Stimulated activated CD4-positive, alpha-beta T cell treated with anti-CD3 and anti-CD28 coated beads, Interleukin-2, amount 100 ng/mL, for 48 hours (primary cell): Measurements from ENCODE around the gene LY6G6C.
A peak's percentile ranks its signal among the peaks of the same experiment; 100 is the strongest.

Experiments used
- DNase-seq, 2 donors: peaks; one replicate each; pipeline ENCODE4 v3.0.0-alpha.2; 2020

The LY6G6C gene

DNA sequence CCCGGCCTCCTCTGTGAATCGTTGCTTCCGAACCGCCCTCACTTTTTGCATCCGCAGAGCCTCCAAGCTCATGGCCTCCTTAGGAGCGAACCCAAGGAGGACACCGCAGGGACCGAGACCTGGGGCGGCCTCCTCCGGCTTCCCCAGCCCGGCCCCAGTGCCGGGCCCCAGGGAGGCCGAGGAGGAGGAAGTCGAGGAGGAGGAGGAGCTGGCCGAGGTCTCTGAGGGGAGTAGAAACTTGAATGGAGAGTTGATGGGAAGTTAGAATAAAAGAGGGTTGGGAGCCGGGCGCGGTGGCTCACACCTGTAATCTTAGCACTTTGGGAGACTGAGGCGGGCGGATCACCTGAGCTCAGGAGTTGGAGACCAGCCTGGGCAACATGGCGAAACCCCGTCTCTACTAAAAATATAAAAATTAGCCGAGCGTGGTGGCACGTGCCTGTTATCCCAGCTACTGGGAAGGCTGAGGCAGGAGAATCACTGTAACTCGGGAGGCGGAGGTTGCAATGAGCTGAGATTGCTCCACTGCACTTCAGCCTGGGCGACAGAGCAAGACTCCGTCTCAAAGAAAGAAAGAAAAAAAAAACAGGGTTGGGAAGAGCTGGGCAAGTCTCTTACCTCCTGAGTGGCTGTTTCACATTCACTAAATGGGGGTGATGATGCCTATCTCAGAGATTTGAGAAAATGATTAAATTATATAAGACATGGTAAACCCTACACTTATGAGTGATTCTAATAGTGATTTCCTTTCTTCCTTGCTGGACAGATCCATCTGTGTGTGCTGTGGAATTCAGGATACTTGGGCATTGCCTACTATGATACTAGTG lies 19.1 kb upstream of the LY6G6C start:
- DNase-seq = no peak

DNA sequence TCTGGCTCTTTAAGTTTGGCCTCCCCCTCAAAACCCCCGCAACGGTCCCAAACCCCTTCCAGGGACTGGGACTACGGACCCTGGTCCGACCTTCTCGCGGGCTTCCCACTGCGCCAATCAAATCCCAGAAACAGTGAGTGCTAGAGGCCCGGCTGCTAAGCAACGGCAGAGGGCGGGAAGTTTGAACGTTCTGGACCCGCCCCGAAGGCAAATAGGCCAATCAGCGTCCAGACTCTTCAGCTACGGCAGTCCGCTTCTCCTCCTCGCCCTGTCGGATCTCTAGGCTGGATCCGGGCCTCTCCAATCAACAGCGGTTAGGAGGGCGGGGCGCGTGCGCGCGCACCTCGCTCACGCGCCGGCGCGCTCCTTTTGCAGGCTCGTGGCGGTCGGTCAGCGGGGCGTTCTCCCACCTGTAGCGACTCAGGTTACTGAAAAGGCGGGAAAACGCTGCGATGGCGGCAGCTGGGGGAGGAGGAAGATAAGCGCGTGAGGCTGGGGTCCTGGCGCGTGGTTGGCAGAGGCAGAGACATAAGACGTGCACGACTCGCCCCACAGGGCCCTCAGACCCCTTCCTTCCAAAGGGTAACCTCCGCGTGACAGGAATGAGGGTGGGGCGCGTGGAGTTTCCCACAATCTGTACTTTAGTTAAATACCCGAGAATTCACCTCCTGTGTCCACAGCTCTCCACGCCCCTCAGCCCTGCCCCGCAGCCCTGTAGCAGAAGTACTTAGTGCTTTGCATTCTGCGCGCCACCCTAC lies 18.3 kb upstream of the LY6G6C start, which contains the start of gene MSH5:
TSS of gene MSH5 (plus strand) at position 367 of the 758 bp plus-strand sequence. CDS start 462 bp downstream, outside the sequence.
- peak; percentile 94 for DNase-seq

DNA sequence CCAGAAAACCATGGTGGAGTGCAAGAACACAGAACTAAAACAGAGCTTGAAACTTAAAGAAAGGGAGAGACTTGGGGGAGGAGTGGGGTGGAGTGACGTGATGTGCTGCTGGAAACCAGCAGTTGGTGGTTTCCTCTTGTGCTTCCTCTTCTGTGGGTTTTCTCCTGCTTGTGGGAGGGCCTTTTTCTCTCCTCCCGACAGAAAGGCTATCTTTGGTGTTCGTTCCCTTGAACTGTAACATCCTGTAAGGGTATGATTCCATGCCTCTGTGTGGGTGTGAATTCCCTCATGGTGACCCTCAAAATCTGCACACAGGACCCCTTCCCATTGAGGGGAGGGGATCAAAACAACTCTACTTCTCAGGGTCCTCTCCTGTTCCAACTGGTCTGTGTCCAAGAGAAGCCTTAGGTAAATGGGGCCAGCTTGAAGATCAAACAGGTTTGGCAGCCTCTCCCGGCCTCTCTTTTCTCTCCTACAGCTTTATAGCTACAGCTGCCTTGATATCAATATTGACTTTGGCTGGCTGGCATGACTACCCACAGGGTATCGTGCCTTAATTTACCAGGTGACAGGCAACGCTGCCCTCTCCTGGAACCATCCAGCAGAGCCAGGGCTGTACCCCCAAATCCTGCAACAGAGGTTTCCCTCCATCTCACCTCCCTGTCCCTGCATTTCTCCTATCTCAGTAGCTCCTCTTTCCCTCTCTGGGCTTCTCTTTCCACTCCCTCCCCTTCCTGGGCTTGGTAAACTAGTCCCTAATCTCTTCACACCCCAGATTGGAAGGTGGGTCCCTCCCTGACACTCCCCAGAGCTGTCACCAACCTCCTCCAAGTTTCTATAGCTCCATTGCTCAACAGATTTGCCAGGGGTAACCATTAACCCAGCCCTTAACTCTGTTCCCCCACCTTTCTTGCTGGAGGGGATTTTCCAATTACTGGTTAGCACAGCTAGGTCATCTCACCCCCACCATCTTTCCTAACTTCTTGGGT lies 16.7 kb upstream of the LY6G6C start:
- no peak for DNase-seq

- no peak for DNase-seq
Measured at GRCh38 chr6:31737315-31737990, 15.9 kb upstream of the LY6G6C start.

GRCh38 chr6:31736768-31737314 lies 15.3 kb upstream of the LY6G6C start:
- DNase-seq = no peak

DNA sequence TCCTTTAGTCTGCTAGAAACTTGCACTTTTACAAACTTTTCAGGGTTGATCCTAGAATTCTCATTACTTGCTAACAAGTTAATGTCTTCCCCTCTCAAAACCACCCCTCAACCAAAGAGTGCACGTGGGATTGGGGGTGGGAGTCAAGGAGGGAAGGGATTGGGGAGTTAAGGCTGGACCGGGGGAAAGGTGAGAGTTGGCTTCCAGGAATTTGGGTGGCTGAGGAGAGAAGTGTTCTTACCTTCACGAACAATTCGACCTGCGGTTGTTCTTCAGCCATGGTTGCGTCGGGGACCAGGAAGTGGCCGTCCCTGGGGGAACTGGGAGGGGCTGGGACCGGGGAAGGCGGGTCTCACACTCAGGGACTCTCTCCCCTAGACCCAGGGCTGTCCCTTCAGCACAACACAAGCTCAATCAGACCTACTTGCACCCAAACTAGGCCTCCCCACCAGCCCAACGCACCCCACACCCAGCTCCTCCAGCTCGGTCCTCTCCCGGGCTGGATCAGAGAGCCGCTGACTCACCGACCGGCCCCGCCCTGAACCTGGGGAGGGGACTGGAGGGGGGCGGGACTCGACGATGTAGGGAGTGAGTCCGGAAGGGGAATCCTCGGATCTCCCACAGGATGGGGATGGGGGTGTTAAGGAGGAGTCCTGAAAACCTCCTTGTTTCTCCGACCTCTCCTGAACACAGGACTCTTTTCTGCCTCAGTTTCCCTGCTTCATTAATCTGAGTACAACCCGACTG lies 14.6 kb upstream of the LY6G6C start, which contains the start of gene CLIC1:
TSS of gene CLIC1 (minus strand) at position 510 of the 747 bp plus-strand sequence. CDS start at position 280, 230 bp downstream.
- peak; percentile 76 to 77 for DNase-seq

DNA sequence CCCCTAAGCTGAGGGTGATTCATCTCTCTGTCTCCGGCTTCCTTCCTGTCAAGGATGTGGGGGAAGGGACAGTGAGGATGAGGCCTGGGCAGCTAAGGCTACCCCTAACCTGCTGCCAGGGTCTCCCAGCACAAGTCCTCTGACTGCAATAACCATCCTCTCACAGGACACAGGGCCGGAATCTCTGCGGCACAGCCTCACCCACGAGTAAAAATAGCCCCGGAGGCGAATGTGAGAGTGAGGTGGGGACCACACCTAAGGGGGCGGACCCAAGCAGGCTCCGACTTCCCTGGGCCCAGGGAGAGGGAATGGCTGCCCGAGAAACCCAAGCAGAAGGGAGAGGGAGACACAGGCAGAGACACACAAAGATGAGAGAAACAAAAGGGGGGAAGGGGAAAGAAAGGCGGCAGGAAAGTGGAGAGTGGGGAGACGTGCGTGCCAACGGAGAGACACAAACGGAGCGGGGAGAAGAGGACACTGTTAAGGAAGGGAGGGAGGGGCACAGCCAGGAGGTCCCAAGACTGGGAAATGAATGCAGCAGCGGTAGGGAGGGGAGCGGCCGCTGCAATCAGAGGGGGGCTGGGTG lies 13.4 kb upstream of the LY6G6C start:
- peak in 1 of 2 donors; percentile 34 for DNase-seq

DNA sequence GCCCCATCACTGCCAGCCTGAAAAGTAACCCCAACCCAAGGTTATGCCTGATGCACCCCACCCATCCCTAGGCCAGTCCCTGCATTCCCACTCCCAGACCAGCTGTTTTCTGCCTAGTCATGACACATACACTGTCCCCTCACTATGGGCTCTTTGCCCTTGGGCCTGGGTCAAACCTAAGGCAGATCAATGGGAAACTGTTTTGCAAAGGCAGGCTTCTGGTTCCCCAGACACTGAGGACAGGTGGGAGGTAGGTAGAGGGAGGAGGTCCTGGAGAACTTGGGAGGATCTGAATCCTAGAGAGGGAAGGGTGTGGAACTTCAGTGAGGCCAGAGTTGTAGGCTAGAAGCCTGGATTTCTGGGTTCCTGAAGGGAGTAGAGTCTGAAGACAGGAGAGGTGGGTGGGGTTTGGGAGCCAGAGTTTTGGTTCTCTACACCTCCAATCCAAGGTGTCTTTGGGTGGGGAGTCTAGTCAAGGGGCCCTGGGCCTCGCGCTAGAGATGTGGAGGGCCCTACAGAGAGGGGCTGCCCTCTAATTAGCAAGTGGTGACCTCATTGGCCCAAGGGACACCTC lies 12.8 kb upstream of the LY6G6C start:
- no peak for DNase-seq

GRCh38 chr6:31733734-31734133 lies 12.2 kb upstream of the LY6G6C start:
- no peak for DNase-seq

GRCh38 chr6:31732029-31732428 lies 10.5 kb upstream of the LY6G6C start:
- DNase-seq = no peak

- DNase-seq = no peak
Measured at GRCh38 chr6:31730631-31731086, 9.1 kb upstream of the LY6G6C start.

DNA sequence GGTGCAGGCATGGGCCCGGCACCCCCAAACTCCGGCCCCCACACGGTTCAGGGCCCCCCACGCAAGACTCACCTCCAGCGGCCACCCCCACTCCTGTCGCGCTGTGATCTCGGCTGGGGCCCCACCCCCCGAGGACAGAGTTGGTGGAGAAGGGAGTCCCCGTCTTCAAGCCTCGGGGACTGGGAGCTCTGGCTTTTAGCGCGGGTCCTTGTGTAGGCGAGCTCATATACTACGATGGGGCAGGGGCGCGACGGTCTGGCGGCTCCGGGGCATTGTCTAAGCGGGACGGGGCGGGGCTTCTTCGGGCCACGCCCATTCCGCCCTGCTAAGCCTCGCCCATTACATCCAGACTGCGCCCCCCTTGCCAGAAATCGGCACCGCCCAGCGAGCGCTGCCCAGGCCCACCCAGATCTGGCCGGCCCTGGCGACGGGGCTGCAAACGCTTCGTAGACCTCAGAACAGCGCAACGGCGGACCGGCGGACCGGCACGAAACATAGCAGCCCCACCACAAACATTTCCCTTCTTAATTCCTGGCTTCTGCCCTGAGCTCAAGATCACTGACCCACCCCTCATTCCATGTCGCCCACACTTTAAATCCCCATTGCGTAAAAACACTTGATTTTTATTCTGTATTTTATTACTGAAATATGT lies 8.6 kb upstream of the LY6G6C start:
- DNase-seq = peak in 1 of 2 donors; percentile 60

GRCh38 chr6:31729515-31729978 lies 8.0 kb upstream of the LY6G6C start:
- peak; percentile 66 to 68 for DNase-seq

- no peak for DNase-seq
Measured at GRCh38 chr6:31728767-31729514, 7.4 kb upstream of the LY6G6C start, which contains the start of gene DDAH2. DDAH2 (minus strand) TSS chr6:31729299; CDS start chr6:31729161, 138 bp downstream.

- DNase-seq = no peak
Measured at GRCh38 chr6:31727717-31728671, 6.4 kb upstream of the LY6G6C start.

DNA sequence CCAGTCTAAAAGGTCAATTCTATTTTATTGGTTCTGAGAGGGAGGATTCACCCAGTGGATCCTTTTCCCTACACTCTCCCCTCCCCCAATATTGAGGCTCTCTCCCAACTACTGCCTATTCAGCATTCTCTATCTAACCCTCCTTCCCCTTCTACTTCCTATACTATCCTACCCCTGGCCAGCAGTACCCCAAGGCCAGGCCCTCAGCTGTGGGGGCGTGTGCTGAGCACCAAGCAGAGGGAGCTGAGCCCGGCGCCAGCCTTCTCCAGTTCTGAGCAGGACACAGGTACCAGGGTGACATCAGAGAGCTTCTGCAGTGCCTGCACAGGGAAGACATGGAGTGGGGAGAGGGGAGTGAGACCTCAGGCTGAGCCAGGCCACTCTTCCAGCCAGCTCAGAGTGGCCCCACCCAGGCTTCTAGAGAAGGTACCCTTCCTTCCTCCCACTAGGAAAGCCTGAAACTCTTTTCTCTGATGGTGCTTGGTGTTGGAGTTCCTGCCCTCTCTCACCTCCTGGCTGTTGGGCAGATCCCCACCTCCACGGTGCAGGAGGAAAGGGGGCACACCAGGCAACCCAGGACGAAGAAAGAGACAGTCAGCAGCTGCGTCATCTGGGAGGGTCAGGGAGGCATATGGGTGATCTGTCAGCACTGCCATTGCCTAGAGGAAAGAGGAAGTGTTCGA lies 5.6 kb upstream of the LY6G6C start:
- DNase-seq = no peak
